GM12878 (cell line): ENCODE measurements around the gene SLC35G6. TPM values are rescaled to one million over a fixed set of nuclear protein-coding genes. Genes with fewer than 3 reads are reported as not detected.

Experiments
- ATAC-seq: fragments of 200-7000 bp; cut with Tn5 transposase; 3 replicates; pipeline ENCODE4 v1.9.1; 2020; ENCODE audit warnings: mild to moderate bottlenecking, moderate library complexity
- BruUV-seq: library from RNA; stranded (reverse); fragments of 400-500 nt; replicated peaks from 2 replicates; lab custom pipeline; 2021; lab: Mats Ljungman, UMichigan
- CTCF ChIA-PET: fragments of 300-600 bp; sonication (Branson Sonifier 250); formaldehyde crosslinking; extraction: SDS; loops from one replicate; lab custom pipeline; 2021; ENCODE audit warnings: inconsistent platforms; lab: Yijun Ruan, JAX
- POLR2A ChIA-PET: fragments of 350-600 bp; formaldehyde crosslinking; extraction: SDS; loops from one replicate; lab custom pipeline; 2021; ENCODE audit warnings: inconsistent platforms; lab: Charles Lee
- RAD21 ChIA-PET: fragments of 300-600 bp; sonication (Branson Sonifier 250); formaldehyde crosslinking; loops from one replicate; lab custom pipeline; 2023; ENCODE audit warnings: antibody characterized with exemption; ENCODE audit not compliant: unreplicated experiment; lab: Charles Lee
- SMC1A ChIA-PET: fragments of 300-600 bp; sonication (Branson Sonifier 250); formaldehyde crosslinking; loops from one replicate; lab custom pipeline; 2023; ENCODE audit not compliant: unreplicated experiment, uncharacterized antibody; lab: Charles Lee
- DNase-seq: peaks from one replicate; pipeline ENCODE4 v3.0.0-alpha.2; 2011; ENCODE audit warnings: low read depth, low spot score
- FAIRE-seq: peaks from 3 replicates; lab custom pipeline; 2011; peaks lifted over from hg19 to GRCh38; lab: Jason Lieb, UNC
- H2AFZ ChIP-seq: 2 replicates; pipeline ENCODE4 v1.6.0; 2011; ENCODE audit warnings: low read depth, low read length, control low read depth; ENCODE audit not compliant: control insufficient read depth
- H3K27ac ChIP-seq: 2 replicates; pipeline ENCODE4 v1.5.1; 2011; ENCODE audit warnings: control low read depth; ENCODE audit not compliant: control insufficient read depth, insufficient read depth
- H3K27me3 ChIP-seq, 2 experiments: replicated peaks in 1 of 2; 2 replicates each; pipeline versions ENCODE4 v1.6.0 to v1.6.1; 2011; ENCODE audit warnings: low read length in 1 of 2; ENCODE audit not compliant: control insufficient read depth in 2 of 2, insufficient read depth in 2 of 2
- H3K36me3 ChIP-seq, 2 experiments: 2 replicates each; pipeline ENCODE4 v1.5.1; 2011; ENCODE audit warnings: low read length in 1 of 2; ENCODE audit not compliant: control insufficient read depth in 2 of 2, insufficient read depth in 2 of 2
- H3K4me1 ChIP-seq: 2 replicates; pipeline ENCODE4 v1.6.1; 2011; ENCODE audit warnings: mild to moderate bottlenecking, low read length, moderate library complexity, mixed read lengths; ENCODE audit not compliant: control insufficient read depth, insufficient read depth
- H3K4me2 ChIP-seq: 2 replicates; pipeline ENCODE4 v1.6.0; 2011; ENCODE audit warnings: control low read depth; ENCODE audit not compliant: control insufficient read depth, insufficient read depth
- H3K4me3 ChIP-seq: fragments of 200-600 bp; sonication (generic); 2 replicates; pipeline ENCODE4 v1.5.1; 2016
- H3K79me2 ChIP-seq: 2 replicates; pipeline ENCODE4 v1.6.0; 2011; ENCODE audit warnings: low read length; ENCODE audit not compliant: control insufficient read depth, insufficient read depth
- H3K9ac ChIP-seq: 2 replicates; pipeline ENCODE4 v1.8.0; 2011; ENCODE audit warnings: low read length, control low read depth, mixed read lengths; ENCODE audit not compliant: control insufficient read depth, insufficient read depth
- H3K9me3 ChIP-seq: replicated peaks from 3 replicates; pipeline ENCODE4 v1.5.1; 2011; ENCODE audit warnings: mild to moderate bottlenecking, low read length; ENCODE audit not compliant: control insufficient read depth, insufficient read depth
- H4K20me1 ChIP-seq: 2 replicates; pipeline ENCODE4 v1.6.0; 2011; ENCODE audit not compliant: control insufficient read depth, insufficient read depth
- ASH2L ChIP-seq: fragments of 300-600, 200-600 bp; sonication (generic); IDR thresholded peaks from 2 replicates; pipeline ENCODE4 v1.6.1; 2017; ENCODE audit warnings: low read depth, mild to moderate bottlenecking, borderline replicate concordance
- POLR2AphosphoS5 ChIP-seq: IDR thresholded peaks from 2 replicates; pipeline ENCODE4 v1.6.1; 2011; ENCODE audit warnings: mild to moderate bottlenecking, low read length, inconsistent platforms
- SREBF2 ChIP-seq: IDR thresholded peaks from 2 replicates; pipeline ENCODE4 v1.6.1; 2012; ENCODE audit warnings: mild to moderate bottlenecking, low read length
- WGBS: methylation state at CpG from one replicate; pipeline ENCODE4 v1.1.6; 2016; ENCODE audit warnings: low lambda C conversion rate; ENCODE audit not compliant: insufficient replicate concordance, insufficient coverage; ENCODE audit errors: missing lambda C conversion rate; 5-methylcytosine and 5-hydroxymethylcytosine counted together
- in situ Hi-C: fragments of 300-500 bp; cut with MboI; formaldehyde crosslinking; loops from 9 replicates; pipeline ENCODE4 v1.14.3; 2018; ENCODE audit warnings: mixed read lengths
- intact Hi-C: fragments of 100-400 bp; cut with micrococcal nuclease; formaldehyde crosslinking; loops from one replicate; pipeline ENCODE4 v1.14.2; 2022; ENCODE audit not compliant: unreplicated experiment
- polyA plus RNA-seq, 11 experiments: library from polyadenylated mRNA; depleted of rRNA in 4 of 11; unstranded in 6 of 11; stranded (reverse) in 5 of 11; fragments of >200 nt; fragmentation: Nextera tagmentation in 4 of 11; fragmentation: Illumina TruSeq in 1 of 11; extraction: Ambion mirVana in 4 of 11; extraction: Trizol in 1 of 11; gene quantifications; 1 replicate in 1 of 11; 2 replicates in 10 of 11; pipeline versions ENCODE4 v1.2.1 to v1.2.3, GENCODE V29; 2011 to 2016; ENCODE audit warnings: inconsistent platforms in 2 of 11, missing spikeins in 2 of 11, low read depth in 1 of 11
- total RNA-seq, 4 experiments: library from RNA; depleted of rRNA in 3 of 4; stranded (reverse); fragments of >200 nt in 3 of 4; fragmentation: Illumina TruSeq in 1 of 4; extraction: Trizol in 1 of 4; gene quantifications; 2 replicates each; pipeline versions ENCODE4 v1.2.1 to v1.2.3, GENCODE V29; 2013 to 2021
- TF ChIP-seq, protein P1 (sequence below): IDR thresholded peaks from 2 replicates; pipeline ENCODE4 v1.6.1; 2012; ENCODE audit warnings: low read depth, low read length, improper control_type of control experiment
- TF ChIP-seq, protein P2 (sequence below): fragments of 450-650 bp; IDR thresholded peaks from 2 replicates; pipeline ENCODE4 v1.6.1; 2016; ENCODE audit warnings: mild to moderate bottlenecking

Gene SLC35G6
- total and polyA plus RNA-seq, 10 of the 15 experiments (the other 5 are each of a cell fraction or from before 2014, with no cell fraction given), result 0.20 TPM; not detected in 9

DNA sequence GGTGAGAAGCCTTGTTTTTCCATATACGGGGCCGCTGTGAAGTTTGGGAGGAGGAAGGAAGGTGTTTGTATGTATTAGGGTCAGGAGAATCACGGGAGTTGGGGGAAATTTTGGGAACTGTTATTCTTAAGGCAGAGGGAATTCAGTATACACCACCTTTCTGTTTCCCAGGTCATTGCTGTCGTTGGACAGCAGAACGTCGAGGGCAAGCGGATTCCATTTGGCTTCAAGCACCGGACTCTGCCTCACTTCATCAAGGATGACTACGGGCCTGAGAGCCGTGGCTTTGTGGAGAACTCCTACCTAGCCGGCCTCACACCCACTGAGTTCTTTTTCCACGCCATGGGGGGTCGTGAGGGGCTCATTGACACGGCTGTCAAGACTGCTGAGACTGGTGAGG lies 20.5 kb downstream of the SLC35G6 start:
- no peak for DNase-seq
- H3K4me2 ChIP-seq, result no peak overlapping the region
- ChIA-PET CTCF (interaction anchor here (2.3 kb wide), 1 partner anchor 59 kb away, joined by 8 read pairs; no protein-coding TSS in a partner anchor), RAD21 (interaction anchor here (0.6 kb wide), 1 partner anchor 146 kb away, joined by 3 read pairs; the partner anchor contains the start of gene TMEM95), SMC1A (interaction anchor here (0.6 kb wide), 1 partner anchor 84 kb away, joined by 3 read pairs; no protein-coding TSS in a partner anchor), POLR2A (no interaction called here)
- FAIRE-seq, result no peak
- intact Hi-C loops (no loop called here), in situ Hi-C loops (no loop called here)
- H3K4me1 ChIP-seq, result no peaks in the 10 kb centered on the region
- no peaks in the 10 kb centered on the region; the same call in 1 of the 2 replicates for H4K20me1 ChIP-seq
- no TSS peak for BruUV-seq
- peaks cover 60 to 65% of the 10 kb centered on the region in 2 experiments for H3K36me3 ChIP-seq
- ATAC-seq, result no peak
- H3K9me3 ChIP-seq, result no peaks in the 10 kb centered on the region
- no peak overlapping the region for H2AFZ ChIP-seq
- no peak overlapping the region for H3K9ac ChIP-seq
- H3K27ac ChIP-seq, result no peak overlapping the region
- no peaks in the 10 kb centered on the region for H3K79me2 ChIP-seq
- H3K27me3 ChIP-seq, result no peaks in the 10 kb centered on the region
- TF ChIP-seq, protein P1, sequence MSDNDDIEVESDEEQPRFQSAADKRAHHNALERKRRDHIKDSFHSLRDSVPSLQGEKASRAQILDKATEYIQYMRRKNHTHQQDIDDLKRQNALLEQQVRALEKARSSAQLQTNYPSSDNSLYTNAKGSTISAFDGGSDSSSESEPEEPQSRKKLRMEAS, result no peak
- TF ChIP-seq, protein P2, sequence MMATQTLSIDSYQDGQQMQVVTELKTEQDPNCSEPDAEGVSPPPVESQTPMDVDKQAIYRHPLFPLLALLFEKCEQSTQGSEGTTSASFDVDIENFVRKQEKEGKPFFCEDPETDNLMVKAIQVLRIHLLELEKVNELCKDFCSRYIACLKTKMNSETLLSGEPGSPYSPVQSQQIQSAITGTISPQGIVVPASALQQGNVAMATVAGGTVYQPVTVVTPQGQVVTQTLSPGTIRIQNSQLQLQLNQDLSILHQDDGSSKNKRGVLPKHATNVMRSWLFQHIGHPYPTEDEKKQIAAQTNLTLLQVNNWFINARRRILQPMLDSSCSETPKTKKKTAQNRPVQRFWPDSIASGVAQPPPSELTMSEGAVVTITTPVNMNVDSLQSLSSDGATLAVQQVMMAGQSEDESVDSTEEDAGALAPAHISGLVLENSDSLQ, result no peak
- TF ChIP-seq POLR2AphosphoS5 (peak; percentile 56), ASH2L (no peak), SREBF2 (no peak)
- 97% methylated on average over 14 of the region's 14 CpGs for WGBS
- H3K4me3 ChIP-seq, result no peak overlapping the region
